Transverse colon (tissue), 3 donors: Measurements from ENCODE around the gene INPP4B.

ENCODE experiments used
- EP300 ChIP-seq: sonication (generic); formaldehyde crosslinking; IDR thresholded peaks from one replicate; pipeline ENCODE4 v1.6.1; 2017; ENCODE audit warnings: antibody characterized with exemption, low read depth
- TF ChIP-seq, protein P1 (sequence below), 5 experiments: fragments of 200-600 bp in 3 of 5; fragments of 450-650 bp in 2 of 5; sonication (generic) in 3 of 5; IDR thresholded peaks; 1 replicate in 2 of 5; 2 replicates in 3 of 5; pipeline ENCODE4 v1.5.1; 2016 to 2017; ENCODE audit warnings: antibody characterized with exemption in 5 of 5, inconsistent platforms in 3 of 5, mild to moderate bottlenecking in 2 of 5, moderate library complexity in 1 of 5

DNA sequence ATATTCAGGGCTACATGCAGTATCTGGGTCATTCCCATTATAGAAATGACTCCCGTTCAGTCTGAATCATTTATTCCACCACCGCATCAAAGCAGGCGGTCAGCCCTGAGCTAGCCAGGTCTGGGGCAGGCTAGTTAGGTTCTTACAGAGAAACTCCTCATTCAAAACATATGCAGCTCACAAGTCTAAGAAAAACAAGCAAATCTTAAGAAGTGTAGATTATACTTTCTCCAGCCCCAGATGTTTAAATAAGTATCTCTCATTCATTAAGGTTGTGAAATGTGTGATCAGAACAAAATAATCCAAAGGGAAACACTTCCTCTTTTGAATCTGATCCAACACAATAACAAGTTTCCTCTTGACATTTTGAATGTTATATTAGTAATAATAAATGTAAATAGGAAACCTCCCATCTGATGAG lies 441.9 kb downstream of the INPP4B start:
- TF ChIP-seq, protein P1, sequence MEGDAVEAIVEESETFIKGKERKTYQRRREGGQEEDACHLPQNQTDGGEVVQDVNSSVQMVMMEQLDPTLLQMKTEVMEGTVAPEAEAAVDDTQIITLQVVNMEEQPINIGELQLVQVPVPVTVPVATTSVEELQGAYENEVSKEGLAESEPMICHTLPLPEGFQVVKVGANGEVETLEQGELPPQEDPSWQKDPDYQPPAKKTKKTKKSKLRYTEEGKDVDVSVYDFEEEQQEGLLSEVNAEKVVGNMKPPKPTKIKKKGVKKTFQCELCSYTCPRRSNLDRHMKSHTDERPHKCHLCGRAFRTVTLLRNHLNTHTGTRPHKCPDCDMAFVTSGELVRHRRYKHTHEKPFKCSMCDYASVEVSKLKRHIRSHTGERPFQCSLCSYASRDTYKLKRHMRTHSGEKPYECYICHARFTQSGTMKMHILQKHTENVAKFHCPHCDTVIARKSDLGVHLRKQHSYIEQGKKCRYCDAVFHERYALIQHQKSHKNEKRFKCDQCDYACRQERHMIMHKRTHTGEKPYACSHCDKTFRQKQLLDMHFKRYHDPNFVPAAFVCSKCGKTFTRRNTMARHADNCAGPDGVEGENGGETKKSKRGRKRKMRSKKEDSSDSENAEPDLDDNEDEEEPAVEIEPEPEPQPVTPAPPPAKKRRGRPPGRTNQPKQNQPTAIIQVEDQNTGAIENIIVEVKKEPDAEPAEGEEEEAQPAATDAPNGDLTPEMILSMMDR (IDR thresholded peaks at IDR 0.05) = no peak
- no peak for TF ChIP-seq EP300
